Osteocyte (in vitro differentiated cells): ENCODE measurements around the gene GAB2. TPM values are rescaled to one million over a fixed set of nuclear protein-coding genes. Genes with fewer than 3 reads are reported as not detected.

Experiments used
- DNase-seq: peaks from one replicate; pipeline ENCODE4 v3.0.0; 2021; ENCODE audit warnings: mixed read lengths; ENCODE audit not compliant: unreplicated experiment; ENCODE audit errors: extremely low spot score
- H3K27ac Mint-ChIP-seq: one replicate; pipeline ENCODE4 v1.8.0; 2021; ENCODE audit warnings: mild to moderate bottlenecking, mixed read lengths; ENCODE audit not compliant: unreplicated experiment
- H3K27me3 Mint-ChIP-seq: one replicate; pipeline ENCODE4 v1.8.0; 2021; ENCODE audit warnings: mixed read lengths; ENCODE audit not compliant: unreplicated experiment
- H3K36me3 Mint-ChIP-seq: one replicate; pipeline ENCODE4 v1.8.0; 2021; ENCODE audit warnings: mixed read lengths; ENCODE audit not compliant: unreplicated experiment
- H3K4me1 Mint-ChIP-seq: one replicate; pipeline ENCODE4 v1.8.0; 2021; ENCODE audit warnings: mixed read lengths; ENCODE audit not compliant: unreplicated experiment
- H3K4me3 Mint-ChIP-seq: one replicate; pipeline ENCODE4 v1.8.0; 2021; ENCODE audit warnings: mild to moderate bottlenecking, moderate library complexity, mixed read lengths; ENCODE audit not compliant: unreplicated experiment
- H3K9me3 Mint-ChIP-seq: one replicate; pipeline ENCODE4 v1.8.0; 2021; ENCODE audit warnings: mixed read lengths; ENCODE audit not compliant: unreplicated experiment
- CTCF ChIP-seq: fragments of 200-600 bp; sonication (generic); IDR thresholded peaks from 2 replicates; pipeline ENCODE4 v1.5.0; 2021; ENCODE audit warnings: antibody characterized with exemption, mild to moderate bottlenecking, moderate library complexity
- total RNA-seq: library from RNA; stranded (reverse); gene quantifications from 2 replicates; pipeline ENCODE4 v1.2.1, GENCODE V29; 2021

The GAB2 gene
- total RNA-seq, 1 donor from 2014 or later, result 11.4 TPM

DNA sequence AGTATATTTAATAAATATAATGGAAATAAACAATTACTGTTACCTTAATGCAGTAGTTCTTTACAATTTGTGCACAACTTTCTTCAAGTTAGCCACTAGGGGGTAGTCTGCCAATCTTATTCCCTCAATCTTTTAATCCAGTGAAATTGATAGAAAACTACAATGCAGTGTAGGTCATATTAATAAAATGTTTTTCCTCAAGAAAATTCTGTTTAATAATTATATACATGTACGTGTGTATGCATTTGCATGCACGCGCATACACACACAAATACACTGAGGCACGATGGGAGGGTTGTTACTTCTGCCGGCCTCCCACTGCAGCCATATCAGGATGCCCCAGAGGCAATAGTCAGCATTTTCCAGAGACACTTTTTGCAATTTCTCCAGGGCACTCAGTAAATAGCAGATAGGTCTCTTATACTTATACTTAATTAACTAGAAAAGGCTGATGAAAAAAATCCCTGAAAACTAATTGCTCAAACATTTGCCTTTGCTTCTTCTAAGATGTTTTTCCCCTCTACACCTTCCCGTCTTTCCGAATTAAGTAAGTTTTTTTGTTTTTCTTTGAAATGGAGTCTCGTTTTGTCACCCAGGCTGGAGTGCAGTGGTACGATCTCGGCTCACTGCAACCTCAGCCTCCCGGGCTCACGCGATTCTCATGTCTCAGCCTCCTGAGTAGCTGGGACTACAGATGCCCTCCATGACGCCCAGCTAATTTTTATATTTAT, 3.1 kb downstream of the GAB2 start:
- Mint-ChIP-seq H3K27ac (no peak overlapping the region), H3K27me3 (no peaks in the 10 kb centered on the region), H3K36me3 (peaks cover 5% of the 10 kb centered on the region), H3K9me3 (peaks cover 4% of the 10 kb centered on the region), H3K4me3 (no peak overlapping the region), H3K4me1 (peaks cover 23% of the 10 kb centered on the region)
- TF ChIP-seq CTCF, result peak; percentile 70
- DNase-seq, result no peak

GRCh38 chr11:78408619-78409018, 9.0 kb downstream of the GAB2 start:
- Mint-ChIP-seq H3K27ac (no peak overlapping the region), H3K4me1 (peaks cover 10% of the 10 kb centered on the region), H3K9me3 (peaks cover 14% of the 10 kb centered on the region), H3K27me3 (no peaks in the 10 kb centered on the region), H3K36me3 (peaks cover 20% of the 10 kb centered on the region), H3K4me3 (no peak overlapping the region)
- DNase-seq, result no peak
- TF ChIP-seq CTCF, result no peak

- Mint-ChIP-seq H3K4me1 (peaks cover 12% of the 10 kb centered on the region), H3K27ac (no peak overlapping the region), H3K27me3 (no peaks in the 10 kb centered on the region), H3K36me3 (peaks cover 20% of the 10 kb centered on the region), H3K9me3 (peaks cover 14% of the 10 kb centered on the region), H3K4me3 (no peak overlapping the region)
- TF ChIP-seq CTCF, result no peak
- no peak for DNase-seq
Observed at GRCh38 chr11:78406568-78407196, 10.9 kb downstream of the GAB2 start.

DNA sequence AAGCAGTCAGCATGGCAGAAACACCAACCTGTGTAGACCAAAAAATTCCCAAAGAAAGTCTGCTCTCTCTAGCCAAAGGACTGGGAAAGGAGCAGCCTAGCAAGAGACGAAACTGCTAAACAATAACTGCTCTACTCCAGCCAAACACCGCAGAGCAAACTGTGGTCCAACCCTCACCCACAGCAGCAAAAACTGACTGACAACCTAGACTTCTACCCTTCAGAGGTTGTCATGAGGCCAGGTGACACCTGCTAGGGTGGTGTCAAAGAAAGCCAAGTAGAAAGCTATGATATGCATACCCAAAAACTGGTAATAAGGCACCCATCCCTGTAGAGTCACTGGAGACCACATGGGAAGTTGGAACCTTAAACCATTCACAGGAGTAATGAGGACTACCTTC, 11.8 kb downstream of the GAB2 start:
- no peak for TF ChIP-seq CTCF
- Mint-ChIP-seq H3K4me1 (peaks cover 12% of the 10 kb centered on the region), H3K27me3 (no peaks in the 10 kb centered on the region), H3K27ac (no peak overlapping the region), H3K9me3 (peaks cover 14% of the 10 kb centered on the region), H3K36me3 (peaks cover 20% of the 10 kb centered on the region), H3K4me3 (no peak overlapping the region)
- DNase-seq, result no peak

DNA sequence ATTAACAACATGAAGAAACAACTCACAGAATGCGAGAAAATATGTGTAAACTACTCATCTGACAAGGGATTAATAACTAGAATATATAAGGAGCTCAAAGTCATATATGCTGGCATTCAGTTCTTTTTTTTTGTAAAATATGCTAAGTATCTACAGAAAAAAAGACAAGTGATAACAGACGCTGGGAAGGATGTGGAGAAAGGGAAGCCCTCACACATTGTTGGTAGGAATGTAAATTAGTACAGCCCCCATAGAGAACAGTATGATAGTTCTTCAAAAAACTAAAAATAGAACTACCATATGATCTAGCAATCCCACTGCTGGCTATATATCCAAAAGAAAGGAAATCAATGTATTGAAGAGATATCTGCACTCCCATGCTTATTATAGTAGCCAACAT, 13.8 kb downstream of the GAB2 start:
- H3K27me3 Mint-ChIP-seq, result no peaks in the 10 kb centered on the region
- H3K27ac Mint-ChIP-seq, result peak overlapping the region; percentile 36
- H3K4me1 Mint-ChIP-seq, result peaks cover 15% of the 10 kb centered on the region
- H3K4me3 Mint-ChIP-seq, result no peak overlapping the region
- no peak for DNase-seq
- peaks cover 12% of the 10 kb centered on the region for H3K36me3 Mint-ChIP-seq
- TF ChIP-seq CTCF, result no peak
- H3K9me3 Mint-ChIP-seq, result peaks cover 9% of the 10 kb centered on the region
